ENCODE measurements around the gene SERP2. TPM values are rescaled to one million over a fixed set of nuclear protein-coding genes. Genes with fewer than 3 reads are reported as not detected.

The SERP2 gene
- total and polyA plus RNA-seq, 2 of the 8 experiments (the other 6 are each of a cell fraction or from before 2014, with no cell fraction given), result 2.0 to 2.3 TPM

- no peak overlapping the region for H3K4ac ChIP-seq (replicated peaks; ENCODE audit: insufficient read length, low read depth, low read length)
- H4K5ac ChIP-seq (ENCODE audit: insufficient read length, low read depth, low read length), result no peak overlapping the region
- peaks cover 0 to 1% (median under 1%) of the 10 kb centered on the region in 4 experiments; a peak in 4 of 7 replicates for H3K4me1 ChIP-seq (replicated peaks in 1 of 4; ENCODE audit: control insufficient read depth in 3 of 4, insufficient read depth in 4 of 4, low read length in 3 of 4)
- H3K23ac ChIP-seq (ENCODE audit: insufficient read length), result no peak overlapping the region
- H3K18ac ChIP-seq (ENCODE audit: extremely low read depth, low read length), result no peak overlapping the region
- H4K8ac ChIP-seq (ENCODE audit: extremely low read depth, insufficient read depth, low read length), result no peak overlapping the region
- no peak overlapping the region for H2AK5ac ChIP-seq (ENCODE audit: low read depth, low read length)
- H2BK12ac ChIP-seq (ENCODE audit: low read depth, low read length), result no peak overlapping the region
- H4K91ac ChIP-seq (replicated peaks; ENCODE audit: insufficient read length, low read length), result no peak overlapping the region
- H3K4me2 ChIP-seq (ENCODE audit: insufficient read depth in 1 of 2, low read depth in 2 of 2, low read length in 2 of 2), result no peak overlapping the region
- H3K14ac ChIP-seq (ENCODE audit: insufficient read length), result no peak overlapping the region
- H3K9me3 ChIP-seq (ENCODE audit: insufficient read depth in 2 of 2, low read depth in 1 of 2, low read length in 1 of 2), result no peaks in the 10 kb centered on the region
- H2BK15ac ChIP-seq (ENCODE audit: low read length), result no peak overlapping the region
- H3K4me3 ChIP-seq (ENCODE audit: extremely low read depth in 1 of 4, insufficient read depth in 2 of 4, low read depth in 3 of 4, low read length in 4 of 4), result no peak overlapping the region
- DNase-seq (ENCODE audit: low read depth in 1 of 2, low spot score in 2 of 2) (no peak), FAIRE-seq (no peak)
- H3K27me3 ChIP-seq (replicated peaks in 1 of 4; ENCODE audit: control insufficient read depth in 3 of 4, extremely low read depth in 1 of 4, insufficient read depth in 3 of 4, low read length in 3 of 4), result no peaks in the 10 kb centered on the region
- peaks cover 0 to 1% of the 10 kb centered on the region in 2 experiments for H4K20me1 ChIP-seq (replicated peaks in 1 of 2; ENCODE audit: control insufficient read depth in 1 of 2, insufficient read depth in 2 of 2, low read length in 2 of 2)
- WGBS, 2 experiments (ENCODE audit: extremely low coverage in 1 of 2, insufficient coverage in 1 of 2, insufficient read length in 1 of 2, insufficient replicate concordance in 2 of 2, low coverage in 1 of 2, low lambda C conversion rate in 2 of 2, missing lambda C conversion rate in 1 of 2), result 89% methylated on average over 4 of the region's 4 CpGs; no CpG with 5 or more reads in 1 of the 2 experiments
- ChIA-PET CTCF (ENCODE audit: partially characterized antibody) (interaction anchor here (0.8 to 7.5 kb wide), 12 partner anchors 9 to 534 kb away, joined by 3 to 38 read pairs (median 4); no protein-coding TSS in a partner anchor), POLR2A (ENCODE audit: partially characterized antibody) (interaction anchor here (1.1 kb wide), 1 partner anchor 33 kb away, joined by 4 read pairs; no protein-coding TSS in a partner anchor)
- H3K56ac ChIP-seq (replicated peaks; ENCODE audit: insufficient read length, low read depth, low read length), result no peak overlapping the region
- H3K79me1 ChIP-seq (ENCODE audit: low read depth, low read length), result no peaks in the 10 kb centered on the region; the same call in 1 of the 2 replicates
- no peak overlapping the region for H2BK5ac ChIP-seq (ENCODE audit: low read depth, low read length)
- no peak overlapping the region for H2AFZ ChIP-seq (ENCODE audit: low read length)
- H2BK20ac ChIP-seq (ENCODE audit: low read length), result no peak overlapping the region
- no peaks in the 10 kb centered on the region for H3K23me2 ChIP-seq (ENCODE audit: low read depth, low read length)
- peaks cover under 1 to 2% (median under 1%) of the 10 kb centered on the region in 4 experiments; a peak in 5 of 8 replicates for H3K36me3 ChIP-seq (ENCODE audit: control insufficient read depth in 2 of 4, insufficient read depth in 4 of 4, low read length in 3 of 4)
- no peak for TF ChIP-seq CHD1 (IDR thresholded peaks at IDR 0.05; ENCODE audit: low read depth, low read length)
- no peak for TF ChIP-seq TAF7 (optimal IDR thresholded peaks at IDR 0.05; ENCODE audit: borderline replicate concordance, low read depth, low read length)
- TF ChIP-seq SP4 (IDR thresholded peaks at IDR 0.05; ENCODE audit: low read length), result no peak
- TF ChIP-seq CREB1 (IDR thresholded peaks at IDR 0.05), result no peak
- TF ChIP-seq POU5F1 (IDR thresholded peaks at IDR 0.05; ENCODE audit: low read depth, low read length), result no peak
- TF ChIP-seq HDAC6 (IDR thresholded peaks at IDR 0.05; ENCODE audit: low read depth, low read length), result no peak
- TF ChIP-seq JUN (IDR thresholded peaks at IDR 0.05; ENCODE audit: low read depth, low read length), result no peak
- no peak for TF ChIP-seq POLR2A (IDR thresholded peaks at IDR 0.05; ENCODE audit: control extremely low read depth in 1 of 2, low read depth in 2 of 2, low read length in 2 of 2)
- TF ChIP-seq GABPA (IDR thresholded peaks at IDR 0.05; ENCODE audit: borderline replicate concordance, insufficient read depth, low read length), result no peak
- no peak overlapping the region for H3K9ac ChIP-seq (replicated peaks in 1 of 4; ENCODE audit: extremely low read depth in 1 of 4, low read depth in 3 of 4, low read length in 3 of 4)
- H3K79me2 ChIP-seq (ENCODE audit: control insufficient read depth in 1 of 2, insufficient read depth in 2 of 2, low read length in 2 of 2), result peaks cover 0 to 49% of the 10 kb centered on the region in 2 experiments; a peak in 2 of 4 replicates
- no peak overlapping the region for H3K27ac ChIP-seq (ENCODE audit: low read depth, low read length)
- H2BK120ac ChIP-seq (replicated peaks; ENCODE audit: low read depth, low read length), result no peak overlapping the region
These were observed 65.9 kb downstream of the SERP2 start for GRCh38 chr13:44439452-44440024.
